ENCODE measurements around the gene SLC25A24.

GRCh38 chr1:108142773-108143394 is 57.3 kb downstream of the SLC25A24 start:
- TF ChIP-seq GATA3 (IDR thresholded peaks at IDR 0.05; ENCODE audit: low read depth, low read length), result no peak
- no peak for TF ChIP-seq GATA2 (IDR thresholded peaks at IDR 0.05; ENCODE audit: low read depth, low read length)

Data from SH-SY5Y (cell line).